GM19372 (cell line): ENCODE data around the gene PPL.

Experiments
- ATAC-seq: cut with Tn5 transposase; IDR thresholded peaks from one replicate; pipeline ENCODE4 v1.9.1; 2021; ENCODE audit warnings: mild to moderate bottlenecking, low read depth, moderate library complexity; ENCODE audit not compliant: unreplicated experiment

PPL gene

GRCh38 chr16:4837733-4838501, 99.0 kb downstream of the PPL start:
- ATAC-seq, result no peak

- no peak for ATAC-seq
Observed at GRCh38 chr16:4836727-4837126, 100.2 kb downstream of the PPL start.

- no peak for ATAC-seq
Observed at GRCh38 chr16:4833584-4833983, 103.4 kb downstream of the PPL start.

- ATAC-seq, result no peak
Observed at GRCh38 chr16:4832698-4833343, 104.1 kb downstream of the PPL start.
